HCT116 (cell line): ENCODE data around the gene ABCA3. TPM values are rescaled to one million over a fixed set of nuclear protein-coding genes. Genes with fewer than 3 reads are reported as not detected.
"Not testable (repeated sequence)": the region's sequence is repeated elsewhere in the genome, so short reads cannot be mapped to it uniquely, and the experiment has no call there.

Experiments
- ATAC-seq: fragments of 200-7000 bp; cut with Tn5 transposase; 2 replicates; pipeline ENCODE4 v1.9.1; 2020; ENCODE audit warnings: mild to moderate bottlenecking, moderate library complexity
- BruUV-seq: library from RNA; stranded (reverse); fragments of 400-500 nt; replicated peaks from 2 replicates; lab custom pipeline; 2021; lab: Mats Ljungman, UMichigan
- CTCF ChIA-PET: fragments of 300-600 bp; sonication (Branson Sonifier 250); formaldehyde crosslinking; loops from one replicate; lab custom pipeline; 2021; ENCODE audit warnings: antibody characterized with exemption; lab: Charles Lee
- POLR2A ChIA-PET: fragments of 300-600, 350-600 bp; sonication (Branson Sonifier 250); formaldehyde crosslinking; loops from one replicate; lab custom pipeline; 2021; ENCODE audit warnings: antibody characterized with exemption; lab: Charles Lee
- RAD21 ChIA-PET, 2 experiments: fragments of 300-600 bp; sonication (Branson Sonifier 250); formaldehyde crosslinking; loops; one replicate each; lab custom pipeline; 2023; ENCODE audit warnings: low total read pairs in 2 of 2; ENCODE audit not compliant: uncharacterized antibody in 2 of 2, unreplicated experiment in 2 of 2, low non-redundant PET in 1 of 2; lab: Charles Lee
- DNase-seq: peaks from one replicate; pipeline ENCODE4 v3.0.0-alpha.2; 2010; ENCODE audit warnings: low read depth, low spot score
- H2AFZ ChIP-seq: fragments of 200-600 bp; shearing (Covaris generic), sonication (generic); 2 replicates; pipeline ENCODE4 v1.6.1; 2017; ENCODE audit warnings: low read depth, mixed run types, mixed read lengths, antibody characterized with exemption, low read length; ENCODE audit not compliant: poor library complexity, severe bottlenecking
- H3K27ac ChIP-seq: 2 replicates; pipeline ENCODE4 v1.5.1; 2012; ENCODE audit warnings: low read depth, low read length
- H3K27me3 ChIP-seq: fragments of 200-600 bp; sonication (generic); 2 replicates; pipeline ENCODE4 v1.6.1; 2016; ENCODE audit warnings: mixed run types, low read length, mixed read lengths; ENCODE audit not compliant: insufficient read depth
- H3K36me3 ChIP-seq, 2 experiments: fragments of 200-500 bp in 1 of 2; fragments of 200-600 bp in 1 of 2; sonication (Bioruptor generic) in 1 of 2; sonication (generic) in 1 of 2; 2 replicates each; pipeline versions ENCODE4 v1.5.1 to v1.6.1; 2014 to 2016; ENCODE audit warnings: low read length in 2 of 2, inconsistent platforms in 1 of 2, mixed read lengths in 1 of 2, mixed run types in 1 of 2; ENCODE audit not compliant: insufficient read depth in 2 of 2, control insufficient read depth in 1 of 2
- H3K4me1 ChIP-seq, 2 experiments: fragments of 200-600 bp in 1 of 2; sonication (generic) in 1 of 2; 2 replicates each; pipeline versions ENCODE4 v1.5.1 to v1.6.1; 2012 to 2017; ENCODE audit warnings: low read length in 2 of 2, inconsistent platforms in 1 of 2, mild to moderate bottlenecking in 1 of 2, mixed read lengths in 1 of 2, mixed run types in 1 of 2, moderate library complexity in 1 of 2; ENCODE audit not compliant: insufficient read depth in 2 of 2, control insufficient read depth in 1 of 2
- H3K4me2 ChIP-seq: fragments of 200-600 bp; sonication (generic); 2 replicates; pipeline ENCODE4 v1.6.1; 2017; ENCODE audit warnings: mixed run types, low read length, mixed read lengths
- H3K4me3 ChIP-seq, 2 experiments: fragments of 200-600 bp in 1 of 2; sonication (generic) in 1 of 2; replicated peaks in 1 of 2; 2 replicates each; pipeline ENCODE4 v1.5.1; 2011 to 2016; ENCODE audit warnings: low read length in 2 of 2, control low read depth in 1 of 2, low read depth in 1 of 2, mild to moderate bottlenecking in 1 of 2, mixed read lengths in 1 of 2, mixed run types in 1 of 2
- H3K79me2 ChIP-seq: fragments of 200-600 bp; sonication (generic); 2 replicates; pipeline ENCODE4 v1.6.1; 2017; ENCODE audit warnings: mild to moderate bottlenecking, mixed run types, low read length, moderate library complexity, mixed read lengths; ENCODE audit not compliant: insufficient read depth
- H3K9ac ChIP-seq: fragments of 200-600 bp; sonication (generic); 2 replicates; pipeline ENCODE4 v1.6.1; 2016; ENCODE audit warnings: low read length, mixed read lengths
- H3K9me2 ChIP-seq: fragments of 200-600 bp; sonication (generic), shearing (Covaris generic); 2 replicates; pipeline ENCODE4 v1.6.1; 2017; ENCODE audit warnings: mixed run types, mild to moderate bottlenecking, moderate library complexity; ENCODE audit not compliant: insufficient read depth
- H3K9me3 ChIP-seq, 2 experiments: fragments of 200-500 bp in 1 of 2; fragments of 200-600 bp in 1 of 2; sonication (Bioruptor generic) in 1 of 2; sonication (generic) in 1 of 2; 2 replicates each; pipeline ENCODE4 v1.6.1; 2014 to 2017; ENCODE audit warnings: low read length in 2 of 2, mixed read lengths in 2 of 2, inconsistent platforms in 1 of 2, low read depth in 1 of 2, mild to moderate bottlenecking in 1 of 2, mixed run types in 1 of 2, moderate library complexity in 1 of 2; ENCODE audit not compliant: control insufficient read depth in 1 of 2, insufficient read depth in 1 of 2
- H4K20me1 ChIP-seq: fragments of 200-600 bp; sonication (generic), shearing (Covaris generic); 2 replicates; pipeline ENCODE4 v1.6.1; 2017; ENCODE audit warnings: mixed run types, mild to moderate bottlenecking, moderate library complexity; ENCODE audit not compliant: insufficient read depth
- EGR1 ChIP-seq: IDR thresholded peaks from 2 replicates; pipeline ENCODE4 v1.6.1; 2012; ENCODE audit warnings: low read depth
- JUND ChIP-seq: IDR thresholded peaks from 2 replicates; pipeline ENCODE4 v1.6.1; 2012
- SRF ChIP-seq: IDR thresholded peaks from 2 replicates; pipeline ENCODE4 v1.6.1; 2012; ENCODE audit warnings: low read depth
- YY1 ChIP-seq: IDR thresholded peaks from 2 replicates; pipeline ENCODE4 v1.6.1; 2011; ENCODE audit warnings: low read length, low read depth, moderate library complexity, mild to moderate bottlenecking; ENCODE audit not compliant: insufficient replicate concordance; ENCODE audit errors: extremely low read depth
- ZFX ChIP-seq: fragments of 450-650 bp; IDR thresholded peaks from 2 replicates; pipeline ENCODE4 v1.6.1; 2017
- intact Hi-C: fragments of 100-400 bp; cut with micrococcal nuclease; formaldehyde crosslinking; loops from 2 replicates; pipeline ENCODE4 v1.10.0; 2022
- total RNA-seq: library from RNA; stranded (reverse); gene quantifications from one replicate; pipeline ENCODE4 v1.2.1, GENCODE V29; 2021; ENCODE audit not compliant: unreplicated experiment

The ABCA3 gene
- total RNA-seq, 1 experiment from 2014 or later, result 5.4 TPM

GRCh38 chr16:2267913-2268666 is 72.4 kb downstream of the ABCA3 start, which contains the start of gene RNPS1 (continued):
- TF ChIP-seq ZFX (peak; percentile 87), YY1 (peak; percentile 69), SRF (peak; percentile 93), JUND (no peak), EGR1 (no peak)

GRCh38 chr16:2267505-2267912 is 73.0 kb downstream of the ABCA3 start:
- H3K4me3 ChIP-seq, result peak overlapping the region; percentile 81 to 90
- DNase-seq, BruUV-seq, H2AFZ ChIP-seq, RAD21 ChIA-PET, H3K9me3 ChIP-seq, H3K9me2 ChIP-seq, POLR2A ChIA-PET, CTCF ChIA-PET, H3K27me3 ChIP-seq: not testable (repeated sequence)
- ATAC-seq, result peak; percentile 71
- H3K36me3 ChIP-seq, result peaks cover 9 to 33% of the 10 kb centered on the region in 2 experiments
- peaks cover 60% of the 10 kb centered on the region for H3K79me2 ChIP-seq
- peak overlapping the region; percentile 94 for H3K4me2 ChIP-seq
- H3K27ac ChIP-seq, result peak overlapping the region; percentile 91
- H3K9ac ChIP-seq, result peak overlapping the region; percentile 94
- peaks cover 15 to 21% of the 10 kb centered on the region in 2 experiments; a peak in 3 of 4 replicates for H3K4me1 ChIP-seq
- intact Hi-C loops, result loop anchor here (10.0 kb wide), 2 partner anchors 157 to 237 kb away; partner anchors contain the start of gene CCNF
- H4K20me1 ChIP-seq, result peaks cover 33% of the 10 kb centered on the region; the same call in 1 of the 2 replicates

GRCh38 chr16:2266887-2267286 is 73.6 kb downstream of the ABCA3 start:
- intact Hi-C loops, result loop anchor here (10.0 kb wide), 2 partner anchors 158 to 238 kb away; partner anchors contain the start of gene CCNF
- Histone ChIP-seq H3K9ac (peak overlapping the region; percentile 94), H3K27ac (peak overlapping the region; percentile 91), H3K4me3 (peak overlapping the region; percentile 81 to 90), H3K36me3 (peaks cover 15 to 39% of the 10 kb centered on the region in 2 experiments), H3K79me2 (peaks cover 66% of the 10 kb centered on the region), H4K20me1 (peaks cover 34% of the 10 kb centered on the region; the same call in 1 of the 2 replicates), H3K4me2 (peak overlapping the region; percentile 94), H3K4me1 (peaks cover 15 to 21% of the 10 kb centered on the region in 2 experiments; a peak in 3 of 4 replicates)
- H2AFZ ChIP-seq, ATAC-seq, H3K9me2 ChIP-seq, H3K9me3 ChIP-seq, H3K27me3 ChIP-seq, CTCF ChIA-PET, RAD21 ChIA-PET, DNase-seq, POLR2A ChIA-PET: not testable (repeated sequence)
- BruUV-seq, result TSS peak; percentile 54

GRCh38 chr16:2263026-2263425 is 77.5 kb downstream of the ABCA3 start:
- DNase-seq, ATAC-seq, BruUV-seq, H2AFZ ChIP-seq, H3K9ac ChIP-seq, H3K9me2 ChIP-seq, H3K27ac ChIP-seq, H3K27me3 ChIP-seq, CTCF ChIA-PET, RAD21 ChIA-PET, H3K4me3 ChIP-seq, H3K4me1 ChIP-seq, H3K4me2 ChIP-seq, H3K9me3 ChIP-seq: not testable (repeated sequence)
- Histone ChIP-seq H4K20me1 (peaks cover 34% of the 10 kb centered on the region; the same call in 1 of the 2 replicates), H3K36me3 (peaks cover 40 to 70% of the 10 kb centered on the region in 2 experiments), H3K79me2 (peaks cover 98% of the 10 kb centered on the region)
- POLR2A ChIA-PET, result interaction anchor here (0.6 to 2.8 kb wide), 4 partner anchors 9 to 275 kb away, joined by 3 to 9 read pairs (median 6); partner anchors contain the start of genes ECI1, PDPK1 and TEDC2
- intact Hi-C loops, result loop anchor here (10.0 kb wide), 2 partner anchors 162 to 242 kb away; partner anchors contain the start of gene CCNF
